H1 (cell line): Measurements from ENCODE around the gene MAPRE3. TPM values are rescaled to one million over a fixed set of nuclear protein-coding genes. Genes with fewer than 3 reads are reported as not detected.

Experiments used
- CTCF ChIA-PET: fragments of 300-600 bp; sonication (Branson Sonifier 250); formaldehyde crosslinking; loops from one replicate; lab custom pipeline; 2021; ENCODE audit not compliant: partially characterized antibody; lab: Charles Lee
- POLR2A ChIA-PET: fragments of 300-600 bp; sonication (Branson Sonifier 250); formaldehyde crosslinking; loops from one replicate; lab custom pipeline; 2021; ENCODE audit warnings: inconsistent platforms; ENCODE audit not compliant: partially characterized antibody; lab: Charles Lee
- DNase-seq, 2 experiments: peaks; one replicate each; pipeline versions ENCODE4 v3.0.0 to v3.0.0-alpha.2; 2010 to 2022; ENCODE audit warnings: low spot score in 2 of 2, low read depth in 1 of 2, mixed read lengths in 1 of 2
- FAIRE-seq: peaks from 2 replicates; lab custom pipeline; 2011; peaks lifted over from hg19 to GRCh38; lab: Jason Lieb, UNC
- H2AFZ ChIP-seq: 2 replicates; pipeline ENCODE4 v1.8.1; 2012; ENCODE audit warnings: low read length, inconsistent platforms
- H2AK5ac ChIP-seq: 2 replicates; pipeline ENCODE4 v1.6.1; 2013; ENCODE audit warnings: low read depth, low read length
- H2BK120ac ChIP-seq: replicated peaks from 2 replicates; pipeline ENCODE3; 2013; ENCODE audit warnings: low read depth, low read length, inconsistent platforms
- H2BK12ac ChIP-seq: 2 replicates; pipeline ENCODE4 v1.6.1; 2013; ENCODE audit warnings: low read depth, low read length
- H2BK15ac ChIP-seq: 2 replicates; pipeline ENCODE4 v1.6.1; 2013; ENCODE audit warnings: low read length
- H2BK20ac ChIP-seq: 2 replicates; pipeline ENCODE4 v1.6.1; 2013; ENCODE audit warnings: low read length
- H2BK5ac ChIP-seq: 2 replicates; pipeline ENCODE4 v1.6.1; 2013; ENCODE audit warnings: low read depth, low read length
- H3K14ac ChIP-seq: 2 replicates; pipeline ENCODE4 v1.6.1; 2013; ENCODE audit warnings: inconsistent platforms; ENCODE audit not compliant: insufficient read length
- H3K18ac ChIP-seq: 2 replicates; pipeline ENCODE4 v1.6.1; 2013; ENCODE audit warnings: low read length; ENCODE audit errors: extremely low read depth
- H3K23ac ChIP-seq: 2 replicates; pipeline ENCODE4 v1.6.1; 2013; ENCODE audit warnings: inconsistent platforms; ENCODE audit not compliant: insufficient read length
- H3K23me2 ChIP-seq: 2 replicates; pipeline ENCODE4 v1.6.1; 2013; ENCODE audit warnings: low read depth, low read length
- H3K27ac ChIP-seq: 2 replicates; pipeline ENCODE4 v1.6.1; 2011; ENCODE audit warnings: low read depth, low read length, inconsistent platforms
- H3K27me3 ChIP-seq, 4 experiments: replicated peaks in 1 of 4; 1 replicate in 1 of 4; 2 replicates in 3 of 4; pipeline versions ENCODE4 v1.6.1 to v1.8.1; 2011 to 2013; ENCODE audit warnings: low read length in 3 of 4, mild to moderate bottlenecking in 3 of 4, inconsistent platforms in 2 of 4, mixed read lengths in 2 of 4, moderate library complexity in 1 of 4; ENCODE audit not compliant: control insufficient read depth in 3 of 4, insufficient read depth in 3 of 4; ENCODE audit errors: extremely low read depth in 1 of 4
- H3K36me3 ChIP-seq, 4 experiments: 2 replicates each; pipeline versions ENCODE4 v1.6.1 to v1.8.1; 2011 to 2013; ENCODE audit warnings: mild to moderate bottlenecking in 4 of 4, low read length in 3 of 4, moderate library complexity in 2 of 4, control low read depth in 1 of 4, inconsistent platforms in 1 of 4; ENCODE audit not compliant: insufficient read depth in 4 of 4, control insufficient read depth in 2 of 4
- H3K4ac ChIP-seq: replicated peaks from 2 replicates; pipeline ENCODE3; 2013; ENCODE audit warnings: low read length, low read depth, mixed read lengths, inconsistent platforms; ENCODE audit not compliant: insufficient read length
- H3K4me1 ChIP-seq, 4 experiments: replicated peaks in 1 of 4; 1 replicate in 1 of 4; 2 replicates in 3 of 4; pipeline versions ENCODE4 v1.6.1 to v1.8.1; 2011 to 2013; ENCODE audit warnings: low read length in 3 of 4, inconsistent platforms in 2 of 4, mixed read lengths in 1 of 4; ENCODE audit not compliant: insufficient read depth in 4 of 4, control insufficient read depth in 3 of 4
- H3K4me2 ChIP-seq, 2 experiments: 2 replicates each; pipeline versions ENCODE4 v1.6.1 to v1.8.1; 2011 to 2013; ENCODE audit warnings: low read depth in 2 of 2, low read length in 2 of 2, control low read depth in 1 of 2, inconsistent platforms in 1 of 2, mild to moderate bottlenecking in 1 of 2; ENCODE audit not compliant: insufficient read depth in 1 of 2
- H3K4me3 ChIP-seq, 4 experiments: fragments of 200-600, 300-600 bp in 1 of 4; sonication (generic), shearing (Covaris generic), sonication (Bioruptor Twin) in 1 of 4; 2 replicates each; pipeline versions ENCODE4 v1.5.1 to v1.8.1; 2011 to 2016; ENCODE audit warnings: low read length in 4 of 4, low read depth in 3 of 4, control low read depth in 2 of 4, inconsistent platforms in 2 of 4, mild to moderate bottlenecking in 2 of 4, mixed read lengths in 1 of 4, moderate library complexity in 1 of 4; ENCODE audit not compliant: insufficient read depth in 2 of 4; ENCODE audit errors: extremely low read depth in 1 of 4
- H3K56ac ChIP-seq: replicated peaks from 2 replicates; pipeline ENCODE3; 2013; ENCODE audit warnings: low read depth, mild to moderate bottlenecking, mixed read lengths, low read length, inconsistent platforms; ENCODE audit not compliant: insufficient read length
- H3K79me1 ChIP-seq: 2 replicates; pipeline ENCODE4 v1.6.1; 2013; ENCODE audit warnings: low read depth, low read length, control low read depth
- H3K79me2 ChIP-seq, 2 experiments: 2 replicates each; pipeline versions ENCODE4 v1.6.1 to v1.8.1; 2012 to 2013; ENCODE audit warnings: low read length in 2 of 2, mild to moderate bottlenecking in 2 of 2, inconsistent platforms in 1 of 2; ENCODE audit not compliant: insufficient read depth in 2 of 2, control insufficient read depth in 1 of 2
- H3K9ac ChIP-seq, 4 experiments: replicated peaks in 1 of 4; 1 replicate in 1 of 4; 2 replicates in 3 of 4; pipeline versions ENCODE4 v1.6.1 to v1.8.1; 2011 to 2013; ENCODE audit warnings: low read depth in 3 of 4, low read length in 3 of 4, control low read depth in 2 of 4, mild to moderate bottlenecking in 2 of 4, moderate library complexity in 2 of 4, inconsistent platforms in 1 of 4; ENCODE audit errors: extremely low read depth in 1 of 4
- H3K9me3 ChIP-seq, 2 experiments: 2 replicates each; pipeline versions ENCODE4 v1.6.1 to v1.8.1; 2012 to 2013; ENCODE audit warnings: mild to moderate bottlenecking in 2 of 2, moderate library complexity in 2 of 2, control low read depth in 1 of 2, inconsistent platforms in 1 of 2, low read depth in 1 of 2, low read length in 1 of 2, mixed read lengths in 1 of 2; ENCODE audit not compliant: insufficient read depth in 2 of 2
- H4K20me1 ChIP-seq, 2 experiments: replicated peaks in 1 of 2; 2 replicates each; pipeline versions ENCODE3 to v1.8.1; 2011 to 2013; ENCODE audit warnings: inconsistent platforms in 2 of 2, low read length in 2 of 2, mild to moderate bottlenecking in 1 of 2; ENCODE audit not compliant: insufficient read depth in 2 of 2, control insufficient read depth in 1 of 2
- H4K5ac ChIP-seq: 2 replicates; pipeline ENCODE4 v1.6.1; 2013; ENCODE audit warnings: low read length, low read depth, mixed read lengths, inconsistent platforms; ENCODE audit not compliant: insufficient read length
- H4K8ac ChIP-seq: 2 replicates; pipeline ENCODE4 v1.8.0; 2013; ENCODE audit warnings: mild to moderate bottlenecking, moderate library complexity, low read length, inconsistent platforms; ENCODE audit not compliant: insufficient read depth; ENCODE audit errors: extremely low read depth
- H4K91ac ChIP-seq: replicated peaks from 2 replicates; pipeline ENCODE3; 2013; ENCODE audit warnings: low read length, mixed read lengths, inconsistent platforms; ENCODE audit not compliant: insufficient read length
- JUND ChIP-seq: IDR thresholded peaks from 2 replicates; pipeline ENCODE4 v1.6.1; 2011; ENCODE audit warnings: mild to moderate bottlenecking, improper control_type of control experiment, low read length
- KDM5A ChIP-seq: fragments of 200-600 bp; IDR thresholded peaks from 2 replicates; pipeline ENCODE4 v1.7.1; 2012; ENCODE audit warnings: mild to moderate bottlenecking, low read length, inconsistent platforms, mixed read lengths
- MAFK ChIP-seq: IDR thresholded peaks from 2 replicates; pipeline ENCODE4 v1.6.1; 2012; ENCODE audit warnings: low read depth, mild to moderate bottlenecking, improper control_type of control experiment, low read length
- NRF1 ChIP-seq: IDR thresholded peaks from 2 replicates; pipeline ENCODE4 v1.6.1; 2011; ENCODE audit warnings: mild to moderate bottlenecking, low read depth, low read length, improper control_type of control experiment
- TAF1 ChIP-seq: IDR thresholded peaks from 2 replicates; pipeline ENCODE4 v1.6.1; 2011; ENCODE audit warnings: mild to moderate bottlenecking, low read depth, low read length
- TAF7 ChIP-seq: optimal IDR thresholded peaks from 2 replicates; pipeline ENCODE3; 2011; ENCODE audit warnings: low read depth, mild to moderate bottlenecking, inconsistent platforms, low read length, moderate library complexity, borderline replicate concordance
- YY1 ChIP-seq: IDR thresholded peaks from 2 replicates; pipeline ENCODE4 v1.6.1; 2011; ENCODE audit warnings: low read depth, mild to moderate bottlenecking, low read length
- WGBS, 2 experiments: shearing (Covaris generic) in 1 of 2; methylation state at CpG; one replicate each; pipeline versions ENCODE4 v1.1.6 to v1.1.7; 2013 to 2015; ENCODE audit warnings: low lambda C conversion rate in 2 of 2, mixed read lengths in 2 of 2, inconsistent platforms in 1 of 2, low coverage in 1 of 2, missing lambda C conversion rate in 1 of 2; ENCODE audit not compliant: insufficient replicate concordance in 2 of 2, insufficient coverage in 1 of 2, insufficient read length in 1 of 2; ENCODE audit errors: extremely low coverage in 1 of 2, missing lambda C conversion rate in 1 of 2; 5-methylcytosine and 5-hydroxymethylcytosine counted together
- polyA plus RNA-seq, 7 experiments: library from polyadenylated mRNA; depleted of rRNA in 3 of 7; stranded (reverse) in 5 of 7; unstranded in 2 of 7; fragments of >200 nt in 5 of 7; fragments of 200-250 nt in 2 of 7; gene quantifications; 1 replicate in 5 of 7; 2 replicates in 1 of 7; 4 replicates in 1 of 7; pipeline versions ENCODE4 v1.2.1 to v1.2.3, GENCODE V29; 2011 to 2013; ENCODE audit warnings: missing spikeins in 2 of 7, mixed read lengths in 2 of 7
- total RNA-seq: library from RNA; stranded (reverse); fragmentation: NEBNext Ultra II Directional; extraction: Animal tissue kit (Norgen Biotek cat#: 25700); gene quantifications from 2 replicates; pipeline ENCODE4 v1.2.1, GENCODE V29; 2021
- TF ChIP-seq, protein P1 (sequence below), 3 experiments: IDR thresholded peaks; 1 replicate in 2 of 3; 2 replicates in 1 of 3; pipeline versions ENCODE4 v1.5.1 to v1.6.1; 2011; ENCODE audit warnings: low read length in 3 of 3, mild to moderate bottlenecking in 3 of 3, inconsistent platforms in 2 of 3, low read depth in 1 of 3, moderate library complexity in 1 of 3; ENCODE audit not compliant: insufficient read depth in 1 of 3; ENCODE audit errors: control extremely low read depth in 1 of 3

MAPRE3 gene
- total and polyA plus RNA-seq, 2 of the 8 experiments (the other 6 are each of a cell fraction or from before 2014, with no cell fraction given), result 4.9 to 6.6 TPM

DNA sequence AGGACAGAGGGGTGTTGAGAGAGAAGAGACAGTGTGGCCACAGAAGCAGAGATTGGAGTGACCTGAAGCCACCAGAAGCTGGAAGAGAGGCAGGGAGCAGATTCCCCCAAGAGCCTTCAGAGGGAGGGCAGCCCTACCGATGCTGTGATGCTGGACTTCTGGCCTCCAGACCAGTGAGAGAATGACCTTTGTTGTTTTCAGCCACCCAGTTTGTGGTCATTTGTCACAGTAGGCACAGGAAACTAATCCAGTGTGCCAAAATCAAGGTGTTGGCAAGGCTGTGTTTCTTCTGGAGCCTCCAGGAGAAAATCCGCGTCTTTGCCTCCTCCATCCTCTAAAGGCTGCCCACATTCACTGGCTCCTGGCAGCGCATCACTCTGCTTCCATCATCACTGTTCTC is 15.4 kb downstream of the MAPRE3 start:
- H3K9ac ChIP-seq, result no peak overlapping the region
- TF ChIP-seq MAFK, result no peak
- no peak for TF ChIP-seq YY1
- TF ChIP-seq TAF1, result no peak
- no peak for TF ChIP-seq KDM5A
- no peak for TF ChIP-seq JUND
- no peak for TF ChIP-seq TAF7
- no peak for TF ChIP-seq NRF1
- TF ChIP-seq, protein P1, sequence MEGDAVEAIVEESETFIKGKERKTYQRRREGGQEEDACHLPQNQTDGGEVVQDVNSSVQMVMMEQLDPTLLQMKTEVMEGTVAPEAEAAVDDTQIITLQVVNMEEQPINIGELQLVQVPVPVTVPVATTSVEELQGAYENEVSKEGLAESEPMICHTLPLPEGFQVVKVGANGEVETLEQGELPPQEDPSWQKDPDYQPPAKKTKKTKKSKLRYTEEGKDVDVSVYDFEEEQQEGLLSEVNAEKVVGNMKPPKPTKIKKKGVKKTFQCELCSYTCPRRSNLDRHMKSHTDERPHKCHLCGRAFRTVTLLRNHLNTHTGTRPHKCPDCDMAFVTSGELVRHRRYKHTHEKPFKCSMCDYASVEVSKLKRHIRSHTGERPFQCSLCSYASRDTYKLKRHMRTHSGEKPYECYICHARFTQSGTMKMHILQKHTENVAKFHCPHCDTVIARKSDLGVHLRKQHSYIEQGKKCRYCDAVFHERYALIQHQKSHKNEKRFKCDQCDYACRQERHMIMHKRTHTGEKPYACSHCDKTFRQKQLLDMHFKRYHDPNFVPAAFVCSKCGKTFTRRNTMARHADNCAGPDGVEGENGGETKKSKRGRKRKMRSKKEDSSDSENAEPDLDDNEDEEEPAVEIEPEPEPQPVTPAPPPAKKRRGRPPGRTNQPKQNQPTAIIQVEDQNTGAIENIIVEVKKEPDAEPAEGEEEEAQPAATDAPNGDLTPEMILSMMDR (IDR thresholded peaks at IDR 0.05; ENCODE audit: control extremely low read depth in 1 of 3, insufficient read depth in 1 of 3, low read depth in 1 of 3, low read length in 3 of 3), result no peak
- H3K27ac ChIP-seq, result no peak overlapping the region
- no peak overlapping the region for H3K4me3 ChIP-seq
- no peak overlapping the region for H3K14ac ChIP-seq
- H3K27me3 ChIP-seq, result no peaks in the 10 kb centered on the region
- H3K18ac ChIP-seq, result no peak overlapping the region
- no peak overlapping the region for H2AK5ac ChIP-seq
- H3K36me3 ChIP-seq, result no peaks in the 10 kb centered on the region
- POLR2A ChIA-PET, result no interaction called here
- no peak overlapping the region for H2BK15ac ChIP-seq
- H2BK20ac ChIP-seq, result no peak overlapping the region
- H2BK12ac ChIP-seq, result no peak overlapping the region
- H3K23ac ChIP-seq, result no peak overlapping the region
- H4K8ac ChIP-seq, result no peak overlapping the region
- H2BK120ac ChIP-seq, result no peak overlapping the region
- no peak overlapping the region for H2AFZ ChIP-seq
- CTCF ChIA-PET, result interaction anchor here (0.9 to 1.8 kb wide), 4 partner anchors 11 to 31 kb away, joined by 3 to 5 read pairs (median 5); no protein-coding TSS in a partner anchor
- no peak overlapping the region for H2BK5ac ChIP-seq
- DNase-seq (no peak), FAIRE-seq (no peak)
- H3K4me1 ChIP-seq, result no peaks in the 10 kb centered on the region
- no peak overlapping the region for H3K4me2 ChIP-seq
- no peak overlapping the region for H4K91ac ChIP-seq
- H3K79me2 ChIP-seq, result no peaks in the 10 kb centered on the region
- no peak overlapping the region for H3K4ac ChIP-seq
- no peaks in the 10 kb centered on the region for H3K9me3 ChIP-seq
- WGBS, 2 experiments, result 94% methylated on average over 4 of the region's 4 CpGs; no CpG with 5 or more reads in 1 of the 2 experiments
- no peaks in the 10 kb centered on the region for H4K20me1 ChIP-seq
- no peak overlapping the region for H3K56ac ChIP-seq
- no peaks in the 10 kb centered on the region for H3K79me1 ChIP-seq
- no peak overlapping the region for H4K5ac ChIP-seq
- H3K23me2 ChIP-seq, result no peaks in the 10 kb centered on the region; the same call in 1 of the 2 replicates
